Measurements from ENCODE around the gene DUSP15.

DUSP15 gene

DNA sequence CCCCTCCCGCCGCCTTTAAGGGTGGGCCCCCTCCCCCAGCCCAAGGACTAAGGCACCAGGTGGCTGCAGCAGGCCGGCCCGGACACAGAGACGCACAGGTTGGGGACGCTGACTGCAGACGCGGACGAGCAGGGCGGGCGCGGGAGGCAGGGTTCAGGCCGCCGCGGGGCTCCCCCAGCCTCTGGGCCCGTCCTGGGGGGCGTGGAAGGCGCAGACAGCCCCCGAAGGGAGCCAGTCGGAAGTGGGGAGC is 9.3 kb downstream of the DUSP15 start:
- peak overlapping the region; percentile 87 for H3K4me2 ChIP-seq (ENCODE audit: low read length)
- H2BK5ac ChIP-seq (ENCODE audit: low read depth, low read length, poor library complexity) = no peak overlapping the region
- H3K4ac ChIP-seq (ENCODE audit: low read depth, low read length) = no peak overlapping the region
- H3K36me3 ChIP-seq (ENCODE audit: control insufficient read depth in 1 of 2, insufficient read depth in 2 of 2, low read length in 2 of 2) = no peaks in the 10 kb centered on the region
- no CpG with 5 or more reads among the region's 20 CpGs for WGBS (ENCODE audit: extremely low coverage, insufficient coverage, insufficient read length)
- no peaks in the 10 kb centered on the region for H3K79me2 ChIP-seq (ENCODE audit: control insufficient read depth, insufficient read depth, low read length, poor library complexity)
- no peak overlapping the region for H2AK5ac ChIP-seq (ENCODE audit: low read length)
- H3K27me3 ChIP-seq (ENCODE audit: insufficient read depth, low read length) = no peaks in the 10 kb centered on the region
- H3K79me1 ChIP-seq (ENCODE audit: low read length) = no peaks in the 10 kb centered on the region
- H3K4me3 ChIP-seq (ENCODE audit: low read depth, low read length) = peak overlapping the region; percentile 62
- peak overlapping the region; percentile 59 for H2AFZ ChIP-seq (ENCODE audit: insufficient read depth, low read length, poor library complexity)
- no peak overlapping the region for H3K23ac ChIP-seq (ENCODE audit: low read length)
- H3K9me3 ChIP-seq (ENCODE audit: insufficient read depth, low read depth, low read length) = no peaks in the 10 kb centered on the region
- no peak for DNase-seq
- H3K4me1 ChIP-seq (ENCODE audit: control insufficient read depth in 1 of 2, insufficient read depth in 2 of 2, low read length in 2 of 2) = peaks cover 12 to 14% of the 10 kb centered on the region in 2 experiments
- no peak overlapping the region for H3K27ac ChIP-seq (ENCODE audit: low read depth, low read length)
- H3K9ac ChIP-seq (ENCODE audit: low read length) = no peak overlapping the region
- H4K8ac ChIP-seq (ENCODE audit: low read depth, low read length) = peak overlapping the region; percentile 52
- no peak overlapping the region for H4K12ac ChIP-seq (ENCODE audit: low read depth, low read length)
- H2BK120ac ChIP-seq (ENCODE audit: insufficient read depth, low read length, poor library complexity) = no peak overlapping the region
- peak overlapping the region; percentile 24 for H3K14ac ChIP-seq (ENCODE audit: low read length)
- H2BK12ac ChIP-seq (ENCODE audit: low read length) = no peak overlapping the region
- H4K91ac ChIP-seq (ENCODE audit: low read depth, low read length) = no peak overlapping the region
- no peak overlapping the region for H3K18ac ChIP-seq (ENCODE audit: low read length)

DNA sequence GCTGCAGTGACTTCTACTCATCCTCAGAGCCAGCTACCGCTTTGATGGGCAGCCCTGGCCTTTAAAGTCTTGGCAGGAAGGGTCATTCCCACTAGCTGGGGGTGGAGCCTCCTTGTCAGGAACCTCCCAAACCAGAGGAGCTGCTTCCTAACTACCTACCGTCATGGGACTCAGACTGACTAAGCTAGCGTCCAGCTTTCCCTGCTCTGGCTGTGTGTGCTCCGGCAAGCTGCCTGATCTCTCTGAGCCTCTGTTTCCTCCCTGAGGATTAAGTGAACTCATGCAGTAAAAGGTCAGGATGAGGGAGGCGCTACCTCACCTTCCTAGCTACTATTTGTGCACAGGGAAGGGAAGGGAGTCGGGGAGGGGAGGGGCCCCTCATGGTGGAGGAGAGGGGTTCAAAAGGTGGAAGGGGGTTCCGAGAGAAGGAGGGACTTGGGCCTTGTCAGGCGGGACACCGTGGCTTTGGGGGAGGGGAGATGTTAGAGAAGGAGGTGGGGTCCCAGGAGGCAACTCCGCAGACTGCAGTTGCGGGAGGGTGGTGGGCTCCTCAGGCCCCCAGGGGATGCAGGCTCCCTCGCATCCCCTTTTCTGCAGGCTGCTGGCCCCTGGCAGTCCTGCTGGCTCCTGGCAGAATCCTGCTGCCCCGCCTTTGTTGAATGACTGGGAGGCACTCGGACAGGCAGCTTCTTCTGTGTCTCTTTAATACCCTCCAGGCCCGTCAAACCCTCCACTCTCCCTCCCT is 9.8 kb downstream of the DUSP15 start:
- no peaks in the 10 kb centered on the region for H3K27me3 ChIP-seq (ENCODE audit: insufficient read depth, low read length)

DNA sequence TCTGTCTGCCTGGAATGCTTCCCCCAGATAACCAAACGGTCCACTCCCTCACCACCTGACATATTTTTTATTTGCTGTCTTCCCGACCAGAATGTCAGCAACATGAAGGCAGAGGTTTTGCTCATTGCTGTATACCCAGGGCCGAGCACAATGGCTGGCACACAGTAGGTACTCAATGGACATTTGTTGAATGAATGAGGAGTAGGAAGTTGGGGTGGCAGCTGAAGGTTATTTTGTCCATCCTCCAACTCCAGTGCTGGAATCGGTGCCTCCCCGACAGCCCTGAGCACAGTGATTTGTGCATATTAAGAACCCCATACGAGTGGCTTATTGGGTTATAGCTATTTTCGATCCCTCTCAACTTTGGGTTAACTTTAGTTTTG is 10.3 kb downstream of the DUSP15 start:
- H2BK12ac ChIP-seq (ENCODE audit: low read length) = no peak overlapping the region
- no CpG with 5 or more reads among the region's 7 CpGs for WGBS (ENCODE audit: extremely low coverage, insufficient coverage, insufficient read length)

More for the DNA sequence above, 9.8 kb downstream of the DUSP15 start:
- Histone ChIP-seq H3K79me1 (ENCODE audit: low read length) (no peaks in the 10 kb centered on the region), H2AK5ac (ENCODE audit: low read length) (no peak overlapping the region), H3K23ac (ENCODE audit: low read length) (no peak overlapping the region), H3K9me3 (ENCODE audit: insufficient read depth, low read depth, low read length) (no peaks in the 10 kb centered on the region), H2AFZ (ENCODE audit: insufficient read depth, low read length, poor library complexity) (peak overlapping the region; percentile 59), H3K9ac (ENCODE audit: low read length) (no peak overlapping the region), H2BK120ac (ENCODE audit: insufficient read depth, low read length, poor library complexity) (no peak overlapping the region), H2BK5ac (ENCODE audit: low read depth, low read length, poor library complexity) (no peak overlapping the region), H4K91ac (ENCODE audit: low read depth, low read length) (no peak overlapping the region), H3K4me2 (ENCODE audit: low read length) (peak overlapping the region; percentile 87), H2BK12ac (ENCODE audit: low read length) (no peak overlapping the region), H3K36me3 (ENCODE audit: control insufficient read depth in 1 of 2, insufficient read depth in 2 of 2, low read length in 2 of 2) (no peaks in the 10 kb centered on the region), H4K12ac (ENCODE audit: low read depth, low read length) (no peak overlapping the region), H3K4me1 (ENCODE audit: control insufficient read depth in 1 of 2, insufficient read depth in 2 of 2, low read length in 2 of 2) (peaks cover 12 to 14% of the 10 kb centered on the region in 2 experiments), H3K4ac (ENCODE audit: low read depth, low read length) (no peak overlapping the region), H3K79me2 (ENCODE audit: control insufficient read depth, insufficient read depth, low read length, poor library complexity) (no peaks in the 10 kb centered on the region), H3K18ac (ENCODE audit: low read length) (no peak overlapping the region), H3K27ac (ENCODE audit: low read depth, low read length) (no peak overlapping the region), H3K4me3 (ENCODE audit: low read depth, low read length) (no peak overlapping the region), H4K8ac (ENCODE audit: low read depth, low read length) (peak overlapping the region; percentile 10), H3K14ac (ENCODE audit: low read length) (no peak overlapping the region)
- no CpG with 5 or more reads among the region's 15 CpGs for WGBS (ENCODE audit: extremely low coverage, insufficient coverage, insufficient read length)
- peak; percentile 77 to 86 for DNase-seq

DNA sequence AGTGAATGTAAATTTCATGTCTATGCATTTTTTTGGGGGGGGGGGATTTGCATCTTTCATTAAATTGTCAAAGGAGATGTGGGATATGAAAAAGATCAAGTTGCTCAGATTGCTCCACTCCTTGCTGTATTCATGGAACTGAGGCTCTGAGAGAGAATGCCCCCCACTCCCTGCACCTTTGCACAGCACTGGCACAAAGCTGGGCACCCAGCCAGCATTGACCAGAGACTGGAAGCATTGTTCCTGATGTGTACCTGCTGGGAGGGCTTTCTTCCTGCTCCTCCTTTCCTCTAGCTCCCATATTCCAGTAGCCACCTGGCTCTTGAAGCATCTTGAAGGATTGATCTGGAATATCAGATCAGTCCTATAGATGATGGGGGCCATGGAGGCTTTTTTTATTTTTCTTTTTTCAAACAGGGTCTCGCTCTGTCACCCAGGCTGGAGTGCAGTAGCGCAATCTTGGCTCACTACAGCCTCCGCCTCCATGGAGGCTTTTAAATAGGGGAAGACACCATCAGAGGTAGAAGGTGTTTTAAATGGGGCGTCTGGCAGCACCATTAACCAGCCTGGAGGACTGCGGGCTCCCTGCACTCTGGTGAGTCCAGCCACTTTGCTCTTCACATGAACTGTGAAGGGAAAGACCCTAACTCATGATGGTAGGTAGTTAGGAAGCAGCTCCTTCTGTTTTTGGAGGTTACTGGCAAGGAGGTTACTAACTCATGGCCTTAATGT is 10.9 kb downstream of the DUSP15 start:
- H3K9me3 ChIP-seq (ENCODE audit: insufficient read depth, low read depth, low read length) = no peaks in the 10 kb centered on the region

More for the DNA sequence above, 10.3 kb downstream of the DUSP15 start:
- Histone ChIP-seq H3K79me1 (ENCODE audit: low read length) (no peaks in the 10 kb centered on the region), H3K79me2 (ENCODE audit: control insufficient read depth, insufficient read depth, low read length, poor library complexity) (no peaks in the 10 kb centered on the region), H4K91ac (ENCODE audit: low read depth, low read length) (no peak overlapping the region), H4K12ac (ENCODE audit: low read depth, low read length) (no peak overlapping the region), H3K4me3 (ENCODE audit: low read depth, low read length) (no peak overlapping the region), H3K27ac (ENCODE audit: low read depth, low read length) (no peak overlapping the region), H3K4me2 (ENCODE audit: low read length) (no peak overlapping the region), H3K23ac (ENCODE audit: low read length) (no peak overlapping the region), H2BK5ac (ENCODE audit: low read depth, low read length, poor library complexity) (no peak overlapping the region), H4K8ac (ENCODE audit: low read depth, low read length) (no peak overlapping the region), H3K4ac (ENCODE audit: low read depth, low read length) (no peak overlapping the region), H3K4me1 (ENCODE audit: control insufficient read depth in 1 of 2, insufficient read depth in 2 of 2, low read length in 2 of 2) (peaks cover 12 to 14% of the 10 kb centered on the region in 2 experiments), H3K9me3 (ENCODE audit: insufficient read depth, low read depth, low read length) (no peaks in the 10 kb centered on the region), H2BK120ac (ENCODE audit: insufficient read depth, low read length, poor library complexity) (no peak overlapping the region), H3K36me3 (ENCODE audit: control insufficient read depth in 1 of 2, insufficient read depth in 2 of 2, low read length in 2 of 2) (no peaks in the 10 kb centered on the region), H3K18ac (ENCODE audit: low read length) (no peak overlapping the region), H3K9ac (ENCODE audit: low read length) (no peak overlapping the region), H2AFZ (ENCODE audit: insufficient read depth, low read length, poor library complexity) (no peak overlapping the region), H3K27me3 (ENCODE audit: insufficient read depth, low read length) (no peaks in the 10 kb centered on the region), H3K14ac (ENCODE audit: low read length) (no peak overlapping the region), H2AK5ac (ENCODE audit: low read length) (no peak overlapping the region)
- no peak for DNase-seq

More for the DNA sequence above, 10.9 kb downstream of the DUSP15 start:
- Histone ChIP-seq H3K36me3 (ENCODE audit: control insufficient read depth in 1 of 2, insufficient read depth in 2 of 2, low read length in 2 of 2) (no peaks in the 10 kb centered on the region), H3K4me2 (ENCODE audit: low read length) (no peak overlapping the region), H3K4me1 (ENCODE audit: control insufficient read depth in 1 of 2, insufficient read depth in 2 of 2, low read length in 2 of 2) (peaks cover 12 to 14% of the 10 kb centered on the region in 2 experiments), H2BK12ac (ENCODE audit: low read length) (no peak overlapping the region), H3K18ac (ENCODE audit: low read length) (no peak overlapping the region), H3K4me3 (ENCODE audit: low read depth, low read length) (no peak overlapping the region), H3K23ac (ENCODE audit: low read length) (no peak overlapping the region), H2BK5ac (ENCODE audit: low read depth, low read length, poor library complexity) (no peak overlapping the region), H3K27ac (ENCODE audit: low read depth, low read length) (no peak overlapping the region), H3K79me2 (ENCODE audit: control insufficient read depth, insufficient read depth, low read length, poor library complexity) (no peaks in the 10 kb centered on the region), H3K4ac (ENCODE audit: low read depth, low read length) (no peak overlapping the region), H4K91ac (ENCODE audit: low read depth, low read length) (no peak overlapping the region), H3K14ac (ENCODE audit: low read length) (no peak overlapping the region), H2AK5ac (ENCODE audit: low read length) (no peak overlapping the region), H2AFZ (ENCODE audit: insufficient read depth, low read length, poor library complexity) (no peak overlapping the region), H4K8ac (ENCODE audit: low read depth, low read length) (no peak overlapping the region), H3K79me1 (ENCODE audit: low read length) (no peaks in the 10 kb centered on the region), H2BK120ac (ENCODE audit: insufficient read depth, low read length, poor library complexity) (no peak overlapping the region), H3K27me3 (ENCODE audit: insufficient read depth, low read length) (no peaks in the 10 kb centered on the region), H4K12ac (ENCODE audit: low read depth, low read length) (no peak overlapping the region), H3K9ac (ENCODE audit: low read length) (no peak overlapping the region)
- no CpG with 5 or more reads among the region's 5 CpGs for WGBS (ENCODE audit: extremely low coverage, insufficient coverage, insufficient read length)
- DNase-seq = no peak

All from trophoblast cell (in vitro differentiated cells and primary cell).